HUES6 (cell line): Measurements from ENCODE around the gene NFYC.
"Not testable (repeated sequence)": the region's sequence is repeated elsewhere in the genome, so short reads cannot be mapped to it uniquely, and the experiment has no call there.

Experiments
- H3K27ac ChIP-seq: 2 replicates; pipeline ENCODE4 v1.7.0; 2013; ENCODE audit warnings: low read depth, mild to moderate bottlenecking, low read length, inconsistent platforms
- H3K27me3 ChIP-seq: 2 replicates; pipeline ENCODE4 v1.6.1; 2013; ENCODE audit warnings: low read length; ENCODE audit not compliant: control insufficient read depth, insufficient read depth
- H3K36me3 ChIP-seq: 2 replicates; pipeline ENCODE4 v1.6.1; 2013; ENCODE audit warnings: low read length; ENCODE audit not compliant: control insufficient read depth, insufficient read depth
- H3K4me1 ChIP-seq: 2 replicates; pipeline ENCODE4 v1.6.1; 2013; ENCODE audit warnings: low read length; ENCODE audit not compliant: control insufficient read depth, insufficient read depth
- H3K4me3 ChIP-seq: 2 replicates; pipeline ENCODE4 v1.5.1; 2013; ENCODE audit warnings: low read depth, low read length
- H3K9ac ChIP-seq: one replicate; pipeline ENCODE4 v1.6.1; 2013; ENCODE audit warnings: mild to moderate bottlenecking, low read length
- H3K9me3 ChIP-seq: 2 replicates; pipeline ENCODE4 v1.6.1; 2013; ENCODE audit warnings: low read depth, low read length; ENCODE audit not compliant: control insufficient read depth, insufficient read depth

NFYC gene

DNA sequence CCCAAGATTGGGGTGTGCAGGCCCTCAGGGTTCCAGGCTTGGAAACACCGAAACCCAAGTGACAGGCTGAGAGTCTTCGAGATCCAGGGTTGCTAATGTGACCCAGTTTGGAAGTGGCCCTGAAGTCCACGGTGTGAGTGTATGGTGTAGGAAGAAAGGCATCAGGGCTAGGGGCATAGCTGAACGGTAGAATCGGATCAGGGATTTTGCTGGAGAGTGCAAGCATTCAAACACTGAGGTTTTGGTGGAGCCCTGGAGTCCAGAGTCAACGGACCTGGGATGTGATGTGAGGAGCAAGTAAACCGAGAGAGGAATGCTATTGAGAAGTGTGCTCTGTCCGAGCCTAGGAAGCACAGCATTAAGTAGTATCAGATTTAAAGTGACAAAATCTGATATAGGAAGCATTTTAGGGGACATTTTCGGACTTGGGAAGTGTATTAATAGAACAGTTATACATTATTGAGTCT lies 958 bp downstream of the NFYC start:
- Histone ChIP-seq H3K36me3 (no peaks in the 10 kb centered on the region), H3K9ac (peak overlapping the region; percentile 99), H3K27me3 (no peaks in the 10 kb centered on the region), H3K4me1 (peaks cover 29% of the 10 kb centered on the region), H3K9me3 (no peaks in the 10 kb centered on the region), H3K4me3 (peak overlapping the region; percentile 82), H3K27ac (peak overlapping the region; percentile 100)

DNA sequence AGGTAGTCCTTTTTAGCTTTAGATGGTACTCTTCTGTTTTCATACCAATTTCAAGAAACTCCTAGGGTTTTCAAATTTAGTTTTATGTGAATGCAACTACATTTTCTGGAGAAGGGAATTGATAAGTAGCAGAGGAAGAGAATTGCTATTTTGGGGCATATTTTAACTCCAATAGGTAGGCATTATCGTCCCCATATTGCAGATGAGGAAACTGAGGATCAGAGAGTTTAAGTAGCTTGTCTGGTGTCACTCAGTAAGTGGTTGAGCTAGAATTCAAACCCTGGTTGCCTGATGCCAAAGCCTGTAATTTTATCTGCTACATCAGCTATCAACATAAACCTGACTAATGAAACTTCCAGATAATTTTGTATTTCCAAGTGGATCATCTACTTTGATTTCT lies 1.9 kb downstream of the NFYC start:
- Histone ChIP-seq H3K9ac (no peak overlapping the region), H3K9me3 (no peaks in the 10 kb centered on the region), H3K27ac (no peak overlapping the region), H3K4me3 (no peak overlapping the region), H3K27me3 (no peaks in the 10 kb centered on the region), H3K36me3 (no peaks in the 10 kb centered on the region), H3K4me1 (peaks cover 29% of the 10 kb centered on the region)

- H3K27me3 ChIP-seq = no peaks in the 10 kb centered on the region
- no peak overlapping the region for H3K9ac ChIP-seq
- H3K9me3 ChIP-seq = no peaks in the 10 kb centered on the region
- H3K27ac ChIP-seq = no peak overlapping the region
- H3K4me3 ChIP-seq = no peak overlapping the region
- H3K36me3 ChIP-seq = no peaks in the 10 kb centered on the region
- H3K4me1 ChIP-seq = peaks cover 29% of the 10 kb centered on the region
These were observed 2.9 kb downstream of the NFYC start for GRCh38 chr1:40694353-40694874.

DNA sequence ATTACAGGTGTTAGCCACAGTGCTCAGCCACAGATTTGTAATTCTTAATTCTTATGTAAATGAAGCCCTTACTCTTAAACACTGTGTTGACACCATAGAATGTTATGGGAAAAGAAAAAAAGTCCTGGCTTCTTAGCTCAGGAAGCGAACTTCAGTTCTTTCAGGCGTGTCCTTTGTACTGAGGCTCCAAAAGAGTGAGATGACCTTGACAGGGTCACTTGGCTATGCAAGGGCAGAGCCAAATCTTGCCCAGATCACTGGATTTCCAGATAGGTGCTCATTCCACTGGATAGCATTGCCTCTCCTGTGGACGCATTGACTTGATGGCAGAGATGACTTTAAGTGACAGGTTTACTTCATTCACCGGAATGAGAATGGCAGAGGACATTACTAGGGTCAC lies 4.8 kb downstream of the NFYC start:
- Histone ChIP-seq H3K27ac (no peak overlapping the region), H3K36me3 (no peaks in the 10 kb centered on the region), H3K4me1 (peaks cover 23% of the 10 kb centered on the region), H3K4me3 (no peak overlapping the region), H3K9me3 (no peaks in the 10 kb centered on the region), H3K9ac (no peak overlapping the region), H3K27me3 (no peaks in the 10 kb centered on the region)

DNA sequence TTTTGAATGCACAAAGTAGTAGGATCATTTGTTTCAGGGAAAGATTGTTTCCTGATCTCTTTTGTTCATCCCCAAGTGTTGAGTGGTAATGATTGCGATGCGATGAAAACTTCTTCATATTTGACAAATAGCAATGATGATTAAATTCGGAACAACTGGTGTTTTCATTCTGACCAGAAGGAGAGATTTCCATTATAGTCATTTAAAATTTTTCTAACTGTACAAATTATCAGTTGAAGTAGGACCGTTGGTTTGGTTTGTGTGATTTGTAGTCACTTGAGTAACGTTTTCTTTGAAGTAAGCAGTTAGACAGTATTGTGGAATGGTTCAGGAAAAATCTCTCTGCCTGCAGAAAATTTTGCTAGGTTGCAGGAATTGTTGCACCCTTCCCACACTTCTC lies 5.9 kb downstream of the NFYC start:
- H3K27me3 ChIP-seq = no peaks in the 10 kb centered on the region
- peaks cover 25% of the 10 kb centered on the region for H3K4me1 ChIP-seq
- H3K9me3 ChIP-seq = no peaks in the 10 kb centered on the region
- no peak overlapping the region for H3K4me3 ChIP-seq
- no peak overlapping the region for H3K9ac ChIP-seq
- H3K27ac ChIP-seq = no peak overlapping the region
- no peaks in the 10 kb centered on the region for H3K36me3 ChIP-seq

- H3K4me1 ChIP-seq = peaks cover 30% of the 10 kb centered on the region
- no peak overlapping the region for H3K4me3 ChIP-seq
- no peaks in the 10 kb centered on the region for H3K27me3 ChIP-seq
- H3K27ac ChIP-seq = no peak overlapping the region
- H3K36me3 ChIP-seq = no peaks in the 10 kb centered on the region
- no peaks in the 10 kb centered on the region for H3K9me3 ChIP-seq
- no peak overlapping the region for H3K9ac ChIP-seq
These were observed 8.3 kb downstream of the NFYC start for GRCh38 chr1:40699787-40700186.

DNA sequence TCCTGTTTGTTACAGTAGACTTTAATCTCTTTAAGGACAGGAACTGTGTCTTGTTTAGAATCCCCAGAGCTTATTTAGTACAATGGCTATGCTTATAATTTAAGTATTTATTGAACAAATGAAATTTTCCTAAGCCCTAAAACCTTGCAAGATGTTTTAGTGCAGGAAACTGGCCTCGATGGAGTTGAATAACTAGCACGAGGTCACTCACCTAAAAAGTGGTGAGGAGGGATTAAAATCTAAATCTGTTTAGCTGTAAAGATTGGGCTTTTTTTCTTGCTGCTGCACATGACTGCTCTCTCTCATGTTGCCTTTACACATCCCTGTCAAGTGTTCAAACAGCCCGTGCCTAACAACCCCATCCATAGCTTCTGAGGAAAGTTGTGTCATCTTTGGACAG lies 10.2 kb downstream of the NFYC start:
- Histone ChIP-seq H3K4me1 (peaks cover 25% of the 10 kb centered on the region), H3K27ac (no peak overlapping the region), H3K9ac (no peak overlapping the region)

GRCh38 chr1:40702810-40703209 lies 11.3 kb downstream of the NFYC start:
- not testable (repeated sequence) for H3K4me3 ChIP-seq, H3K36me3 ChIP-seq, H3K27me3 ChIP-seq, H3K9me3 ChIP-seq, H3K9ac ChIP-seq, H3K27ac ChIP-seq
- peaks cover 21% of the 10 kb centered on the region for H3K4me1 ChIP-seq

More for the DNA sequence above, 10.2 kb downstream of the NFYC start:
- Histone ChIP-seq H3K27me3 (no peaks in the 10 kb centered on the region), H3K9me3 (no peaks in the 10 kb centered on the region), H3K36me3 (no peaks in the 10 kb centered on the region), H3K4me3 (no peak overlapping the region)

DNA sequence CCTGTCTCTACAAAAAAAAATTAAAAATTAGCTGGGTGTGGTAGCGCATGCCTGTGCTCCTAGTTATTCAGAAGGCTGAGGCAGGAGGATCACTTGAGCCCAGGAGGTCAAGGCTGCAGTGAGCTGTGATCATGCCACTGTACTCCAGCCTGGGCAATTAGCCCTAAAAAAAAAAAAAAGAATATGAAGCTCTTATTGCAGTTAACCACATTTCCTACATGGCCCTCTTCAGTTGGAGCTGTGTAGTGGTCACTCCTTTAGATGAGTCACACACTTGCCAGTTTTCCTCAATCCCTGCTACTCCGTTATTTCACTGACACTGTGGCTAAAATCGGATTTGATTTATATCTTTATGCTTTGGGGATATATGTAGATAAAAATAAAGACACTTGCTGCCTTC lies 11.8 kb downstream of the NFYC start:
- no peak overlapping the region for H3K9ac ChIP-seq
- H3K9me3 ChIP-seq = no peaks in the 10 kb centered on the region
- no peak overlapping the region; the same call in 1 of the 2 replicates for H3K27ac ChIP-seq
- peaks cover 21% of the 10 kb centered on the region for H3K4me1 ChIP-seq
- H3K36me3 ChIP-seq = no peaks in the 10 kb centered on the region
- no peak overlapping the region for H3K4me3 ChIP-seq
- H3K27me3 ChIP-seq = no peaks in the 10 kb centered on the region

- no peaks in the 10 kb centered on the region for H3K27me3 ChIP-seq
- H3K9ac ChIP-seq = no peak overlapping the region
- no peaks in the 10 kb centered on the region for H3K9me3 ChIP-seq
- H3K36me3 ChIP-seq = no peaks in the 10 kb centered on the region
- no peak overlapping the region for H3K4me3 ChIP-seq
- H3K27ac ChIP-seq = no peak overlapping the region
- peaks cover 21% of the 10 kb centered on the region for H3K4me1 ChIP-seq
These were observed 13.6 kb downstream of the NFYC start for GRCh38 chr1:40704817-40705733.

DNA sequence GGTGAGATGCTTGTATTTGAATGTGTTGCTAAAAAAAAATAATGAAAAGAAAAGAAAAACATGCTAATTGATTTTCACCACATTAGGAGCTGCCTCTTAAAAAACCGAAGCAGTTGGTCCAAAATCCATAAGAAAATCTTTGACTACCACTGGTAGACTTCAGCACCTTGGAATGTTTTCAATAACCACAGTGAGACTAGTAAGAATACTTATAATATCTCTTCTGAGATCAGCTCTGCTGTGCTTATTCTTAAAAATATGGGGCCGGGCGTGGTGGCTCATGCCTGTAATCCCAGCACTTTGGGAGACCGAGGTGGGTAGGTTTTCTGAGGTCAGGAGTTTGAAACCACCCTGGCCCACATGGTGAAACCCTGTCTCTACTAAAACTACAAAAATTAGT lies 15.1 kb downstream of the NFYC start:
- H3K4me1 ChIP-seq = peaks cover 27% of the 10 kb centered on the region
- no peaks in the 10 kb centered on the region for H3K9me3 ChIP-seq
- H3K36me3 ChIP-seq = no peaks in the 10 kb centered on the region
- no peak overlapping the region for H3K27ac ChIP-seq
- H3K4me3 ChIP-seq = no peak overlapping the region
- no peak overlapping the region for H3K9ac ChIP-seq
- no peaks in the 10 kb centered on the region for H3K27me3 ChIP-seq
